ENCODE results near the gene PHLDA1.

PHLDA1 gene

DNA sequence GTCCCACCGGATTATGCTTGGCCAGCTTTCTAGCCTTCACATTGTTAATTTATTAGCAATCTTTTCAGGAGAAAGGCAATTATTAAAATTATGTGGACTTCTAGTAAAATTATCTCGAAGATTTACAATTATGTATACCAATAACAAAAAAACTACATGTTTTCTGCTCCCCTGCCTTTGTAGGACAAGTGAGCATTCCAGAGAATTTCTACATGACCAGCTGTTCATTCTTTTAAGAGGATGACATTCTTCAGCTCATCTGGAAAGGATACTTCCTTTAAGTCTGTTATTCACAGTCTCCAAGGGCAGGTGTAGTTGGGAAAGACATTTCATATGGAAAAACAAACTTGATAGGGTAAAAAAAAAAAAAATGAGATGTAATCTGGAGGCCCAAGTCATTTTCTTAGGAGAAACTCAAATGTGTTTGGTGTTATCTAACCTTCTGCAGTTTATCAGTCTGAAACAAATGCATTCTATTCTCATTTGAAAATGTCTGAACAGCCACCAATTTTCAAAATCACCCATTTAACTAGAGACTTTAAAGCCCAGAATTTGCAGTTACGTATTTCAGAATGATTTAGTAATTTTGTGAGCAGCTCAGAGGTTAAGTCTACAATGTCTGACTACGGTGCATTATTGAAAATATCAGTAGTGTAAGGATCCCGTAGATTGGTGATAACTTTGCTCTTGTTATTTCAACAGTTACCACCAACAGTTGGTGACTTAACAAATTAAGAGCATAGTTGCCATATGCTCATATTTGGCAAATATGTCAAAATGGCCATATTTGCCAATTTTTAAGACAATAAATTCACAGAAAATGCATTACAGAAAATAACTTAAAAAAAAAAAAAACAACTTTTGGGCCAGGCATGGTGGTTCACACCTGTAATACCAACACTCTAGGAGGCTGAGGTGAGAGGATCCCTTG, 1.8 kb upstream of the PHLDA1 start:
- H2AFZ ChIP-seq (ENCODE audit: low read depth, low read length) = no peak overlapping the region
- H3K4me2 ChIP-seq (ENCODE audit: low read length, poor library complexity, severe bottlenecking) = peak overlapping the region; percentile 59
- peaks cover 12 to 19% of the 10 kb centered on the region in 2 experiments for H3K36me3 ChIP-seq (ENCODE audit: control insufficient read depth in 1 of 2, insufficient read depth in 2 of 2, low read depth in 1 of 2, low read length in 2 of 2)
- H3K4me3 ChIP-seq (ENCODE audit: insufficient read depth in 1 of 2, low read depth in 1 of 2, low read length in 2 of 2) = peak overlapping the region in 1 of 2 experiments; percentile 88
- H2AK5ac ChIP-seq (ENCODE audit: low read length, severe bottlenecking) = peak overlapping the region; percentile 29
- H3K14ac ChIP-seq (ENCODE audit: low read length in 2 of 2) = no peak overlapping the region
- no peaks in the 10 kb centered on the region for H3K9me3 ChIP-seq (ENCODE audit: control insufficient read depth, low read length)
- peak overlapping the region; percentile 88 for H3K27ac ChIP-seq (ENCODE audit: low read length, poor library complexity, severe bottlenecking)
- no peak overlapping the region for H4K8ac ChIP-seq (ENCODE audit: low read length)
- no peak overlapping the region for H3K4ac ChIP-seq (ENCODE audit: low read depth in 1 of 2, low read length in 2 of 2)
- H3K4me1 ChIP-seq (ENCODE audit: control insufficient read depth, insufficient read depth, low read depth, low read length) = peaks cover 8% of the 10 kb centered on the region
- peak overlapping the region; percentile 98 for H3K9ac ChIP-seq (ENCODE audit: low read length)
- H2BK120ac ChIP-seq (ENCODE audit: low read depth, low read length) = no peak overlapping the region
- no peak overlapping the region for H2BK15ac ChIP-seq (ENCODE audit: low read depth, poor library complexity, severe bottlenecking)
- no peak overlapping the region for H2BK5ac ChIP-seq (ENCODE audit: low read depth, low read length, poor library complexity, severe bottlenecking)
- WGBS = 87% methylated on average over 3 of the region's 5 CpGs
- peak; percentile 58 for DNase-seq
- no peak overlapping the region for H4K91ac ChIP-seq (ENCODE audit: low read length)
- H3K27me3 ChIP-seq (ENCODE audit: control insufficient read depth in 1 of 2, insufficient read depth in 1 of 2, low read length in 2 of 2) = no peaks in the 10 kb centered on the region
- no peak overlapping the region for H3K23ac ChIP-seq (ENCODE audit: low read length in 2 of 2)
- H3K79me1 ChIP-seq (replicated peaks; ENCODE audit: low read length, poor library complexity, severe bottlenecking) = peaks cover 4% of the 10 kb centered on the region
- H3K18ac ChIP-seq (ENCODE audit: low read depth in 1 of 2, low read length in 2 of 2) = peak overlapping the region in 1 of 2 experiments; percentile 2
- no peak overlapping the region for H2BK12ac ChIP-seq (ENCODE audit: low read length in 2 of 2)

- H2BK15ac ChIP-seq (ENCODE audit: low read depth, poor library complexity, severe bottlenecking) = no peak overlapping the region
- H2AK5ac ChIP-seq (ENCODE audit: low read length, severe bottlenecking) = peak overlapping the region; percentile 68
- H3K23ac ChIP-seq (ENCODE audit: low read length in 2 of 2) = peak overlapping the region in 1 of 2 experiments; percentile 87
- peak overlapping the region; percentile 93 for H4K8ac ChIP-seq (ENCODE audit: low read length)
- peak overlapping the region; percentile 59 for H3K4me2 ChIP-seq (ENCODE audit: low read length, poor library complexity, severe bottlenecking)
- peak overlapping the region; percentile 86 to 88 for H3K4me3 ChIP-seq (ENCODE audit: insufficient read depth in 1 of 2, low read depth in 1 of 2, low read length in 2 of 2)
- peaks cover 8% of the 10 kb centered on the region for H3K4me1 ChIP-seq (ENCODE audit: control insufficient read depth, insufficient read depth, low read depth, low read length)
- H2AFZ ChIP-seq (ENCODE audit: low read depth, low read length) = no peak overlapping the region
- peak overlapping the region; percentile 97 for H2BK5ac ChIP-seq (ENCODE audit: low read depth, low read length, poor library complexity, severe bottlenecking)
- H3K79me1 ChIP-seq (replicated peaks; ENCODE audit: low read length, poor library complexity, severe bottlenecking) = peaks cover 4% of the 10 kb centered on the region
- peak overlapping the region; percentile 91 for H2BK120ac ChIP-seq (ENCODE audit: low read depth, low read length)
- under 1% methylated on average over 58 of the region's 58 CpGs for WGBS
- peak overlapping the region; percentile 93 for H4K91ac ChIP-seq (ENCODE audit: low read length)
- H3K14ac ChIP-seq (ENCODE audit: low read length in 2 of 2) = peak overlapping the region; percentile 67 to 99
- no peaks in the 10 kb centered on the region for H3K27me3 ChIP-seq (ENCODE audit: control insufficient read depth in 1 of 2, insufficient read depth in 1 of 2, low read length in 2 of 2)
- H2BK12ac ChIP-seq (ENCODE audit: low read length in 2 of 2) = peak overlapping the region in 1 of 2 experiments; percentile 40
- H3K27ac ChIP-seq (ENCODE audit: low read length, poor library complexity, severe bottlenecking) = peak overlapping the region; percentile 88
- H3K9ac ChIP-seq (ENCODE audit: low read length) = peak overlapping the region; percentile 98
- no peaks in the 10 kb centered on the region for H3K9me3 ChIP-seq (ENCODE audit: control insufficient read depth, low read length)
- H3K18ac ChIP-seq (ENCODE audit: low read depth in 1 of 2, low read length in 2 of 2) = peak overlapping the region; percentile 98 to 100
- H3K4ac ChIP-seq (ENCODE audit: low read depth in 1 of 2, low read length in 2 of 2) = peak overlapping the region; percentile 96 to 98
- H3K36me3 ChIP-seq (ENCODE audit: control insufficient read depth in 1 of 2, insufficient read depth in 2 of 2, low read depth in 1 of 2, low read length in 2 of 2) = peaks cover 12 to 28% of the 10 kb centered on the region in 2 experiments
- DNase-seq = peak; percentile 79
These were observed 736 bp upstream of the PHLDA1 start for GRCh38 chr12:76032043-76032981.

GRCh38 chr12:76031081-76031413, 529 bp downstream of the PHLDA1 start:
- Histone ChIP-seq H4K91ac (ENCODE audit: low read length) (peak overlapping the region; percentile 95), H3K23ac (ENCODE audit: low read length in 2 of 2) (peak overlapping the region in 1 of 2 experiments; percentile 17), H2BK120ac (ENCODE audit: low read depth, low read length) (peak overlapping the region; percentile 88), H3K9me3 (ENCODE audit: control insufficient read depth, low read length) (no peaks in the 10 kb centered on the region), H2BK5ac (ENCODE audit: low read depth, low read length, poor library complexity, severe bottlenecking) (peak overlapping the region; percentile 85), H3K18ac (ENCODE audit: low read depth in 1 of 2, low read length in 2 of 2) (peak overlapping the region; percentile 98 to 100), H4K8ac (ENCODE audit: low read length) (peak overlapping the region; percentile 89), H3K27ac (ENCODE audit: low read length, poor library complexity, severe bottlenecking) (peak overlapping the region; percentile 98), H3K4me1 (ENCODE audit: control insufficient read depth, insufficient read depth, low read depth, low read length) (peaks cover 6% of the 10 kb centered on the region), H3K14ac (ENCODE audit: low read length in 2 of 2) (peak overlapping the region; percentile 89 to 97), H3K4me3 (ENCODE audit: insufficient read depth in 1 of 2, low read depth in 1 of 2, low read length in 2 of 2) (peak overlapping the region; percentile 91), H3K9ac (ENCODE audit: low read length) (peak overlapping the region; percentile 98), H3K4me2 (ENCODE audit: low read length, poor library complexity, severe bottlenecking) (no peak overlapping the region), H2AFZ (ENCODE audit: low read depth, low read length) (no peak overlapping the region), H2BK15ac (ENCODE audit: low read depth, poor library complexity, severe bottlenecking) (peak overlapping the region; percentile 84), H3K36me3 (ENCODE audit: control insufficient read depth in 1 of 2, insufficient read depth in 2 of 2, low read depth in 1 of 2, low read length in 2 of 2) (peaks cover 12 to 37% of the 10 kb centered on the region in 2 experiments), H3K27me3 (ENCODE audit: control insufficient read depth in 1 of 2, insufficient read depth in 1 of 2, low read length in 2 of 2) (no peaks in the 10 kb centered on the region), H3K79me1 (replicated peaks; ENCODE audit: low read length, poor library complexity, severe bottlenecking) (peaks cover 4% of the 10 kb centered on the region), H3K4ac (ENCODE audit: low read depth in 1 of 2, low read length in 2 of 2) (peak overlapping the region; percentile 76 to 96), H2BK12ac (ENCODE audit: low read length in 2 of 2) (peak overlapping the region; percentile 44 to 59), H2AK5ac (ENCODE audit: low read length, severe bottlenecking) (no peak overlapping the region)
- WGBS = 0% methylated on average over 25 of the region's 26 CpGs
- no peak for DNase-seq
